Measurements from ENCODE around the gene ITPRID1.

- TF ChIP-seq CTCF (IDR thresholded peaks at IDR 0.05), result no peak
- TF ChIP-seq EZH2 (IDR thresholded peaks at IDR 0.05; ENCODE audit: borderline replicate concordance, insufficient read depth, low read depth, low read length, poor library complexity, severe bottlenecking), result no peak
Observed at GRCh38 chr7:31500656-31501055, 13.2 kb upstream of the ITPRID1 start.

All from B cell (primary cell).